Ovary (tissue), 9 donors: ENCODE data around the gene ULBP2. TPM values are rescaled to one million over a fixed set of nuclear protein-coding genes. Genes with fewer than 3 reads are reported as not detected.
A peak's percentile ranks its signal among the peaks of the same experiment; 100 is the strongest.
"Not testable (repeated sequence)": the region's sequence is repeated elsewhere in the genome, so short reads cannot be mapped to it uniquely, and the experiment has no call there.

Source experiments
- DNase-seq, 5 donors: peaks; one replicate each; pipeline ENCODE4 v3.0.0-alpha.2; 2019 to 2020
- H3K27ac ChIP-seq, 2 donors: fragments of 200-600 bp; one replicate each; pipeline versions ENCODE4 v1.5.1 to v1.8.0; 2019 to 2022
- H3K27me3 ChIP-seq: fragments of 200-600 bp; one replicate; pipeline ENCODE4 v1.8.0; 2022
- H3K36me3 ChIP-seq: fragments of 200-600 bp; sonication (generic); one replicate; pipeline ENCODE4 v1.5.1; 2019
- H3K4me1 ChIP-seq: one replicate; pipeline ENCODE4 v1.8.1; 2013; ENCODE audit warnings: mild to moderate bottlenecking, moderate library complexity; ENCODE audit not compliant: insufficient read depth
- H3K4me3 ChIP-seq: fragments of 200-600 bp; sonication (generic); one replicate; pipeline ENCODE4 v1.5.1; 2017
- H3K9me3 ChIP-seq, 2 donors: fragments of 200-600 bp in 1 of 2; sonication (generic) in 1 of 2; one replicate each; pipeline versions ENCODE4 v1.5.1 to v1.8.1; 2013 to 2019; ENCODE audit warnings: mild to moderate bottlenecking in 1 of 2, moderate library complexity in 1 of 2
- EP300 ChIP-seq: sonication (generic); formaldehyde crosslinking; IDR thresholded peaks from one replicate; pipeline ENCODE4 v1.6.1; 2017; ENCODE audit warnings: antibody characterized with exemption
- POLR2A ChIP-seq: fragments of 450-650 bp; IDR thresholded peaks from one replicate; pipeline ENCODE4 v1.6.1; 2017; ENCODE audit warnings: antibody characterized with exemption, mild to moderate bottlenecking, moderate library complexity
- WGBS, 3 donors: extraction: QIAGEN DNeasy Blood & Tissue Kit in 1 of 3; methylation state at CpG; one replicate each; pipeline versions ENCODE4 v1.1.5 to v1.1.7; 2013 to 2017; 5-methylcytosine and 5-hydroxymethylcytosine counted together
- intact Hi-C, 4 donors: fragments of 100-400 bp; cut with DNase I; formaldehyde crosslinking; loops; one replicate each; pipeline versions ENCODE4 v1.11.0 to v1.15.1; 2022 to 2023
- polyA plus RNA-seq, 2 donors: library from polyadenylated mRNA; stranded (reverse); fragments of 200-250 nt in 1 of 2; fragments of 350-450 nt in 1 of 2; fragmentation: Illumina TruSeq in 1 of 2; extraction: RNeasy Lipid Tissue Mini Kit (QIAGEN cat#74804) in 1 of 2; gene quantifications; one replicate each; pipeline ENCODE4 v1.2.3, GENCODE V29; 2013 to 2014
- total RNA-seq, 7 donors: library from RNA; depleted of rRNA in 2 of 7; stranded (reverse); fragments of >200 nt in 2 of 7; fragmentation: NEBNext Ultra II Directional in 3 of 7; extraction: Animal tissue kit (Norgen Biotek cat#: 25700) in 3 of 7; gene quantifications; one replicate each; pipeline versions ENCODE4 v1.1.0 to v1.2.4, GENCODE V29; 2016 to 2023
- TF ChIP-seq, protein P1 (sequence below), 3 donors: fragments of 450-650 bp in 2 of 3; fragments of 200-600 bp in 1 of 3; IDR thresholded peaks; one replicate each; pipeline versions ENCODE4 v1.5.1 to v1.8.0; 2016 to 2022; ENCODE audit warnings: antibody characterized with exemption in 3 of 3, mild to moderate bottlenecking in 1 of 3
- donor health status: DM: no; HTN: no; CAD: no; lungs with moderate emphysema.
- donor health status: DM: no; HTN: no; CAD: no.
- donor health status: Bipolar disorder and iron deficiency.
- donor health status: DM: yes; HTN: yes; CAD: no.
- donor health status: DM: no; HTN: no; CAD: no.
- donor health status: DM: yes; HTN: yes; CAD: no.

The ULBP2 gene
- total and polyA plus RNA-seq, 9 donors: 0.08 to 3.6 (median 0.23) TPM; not detected in 6

DNA sequence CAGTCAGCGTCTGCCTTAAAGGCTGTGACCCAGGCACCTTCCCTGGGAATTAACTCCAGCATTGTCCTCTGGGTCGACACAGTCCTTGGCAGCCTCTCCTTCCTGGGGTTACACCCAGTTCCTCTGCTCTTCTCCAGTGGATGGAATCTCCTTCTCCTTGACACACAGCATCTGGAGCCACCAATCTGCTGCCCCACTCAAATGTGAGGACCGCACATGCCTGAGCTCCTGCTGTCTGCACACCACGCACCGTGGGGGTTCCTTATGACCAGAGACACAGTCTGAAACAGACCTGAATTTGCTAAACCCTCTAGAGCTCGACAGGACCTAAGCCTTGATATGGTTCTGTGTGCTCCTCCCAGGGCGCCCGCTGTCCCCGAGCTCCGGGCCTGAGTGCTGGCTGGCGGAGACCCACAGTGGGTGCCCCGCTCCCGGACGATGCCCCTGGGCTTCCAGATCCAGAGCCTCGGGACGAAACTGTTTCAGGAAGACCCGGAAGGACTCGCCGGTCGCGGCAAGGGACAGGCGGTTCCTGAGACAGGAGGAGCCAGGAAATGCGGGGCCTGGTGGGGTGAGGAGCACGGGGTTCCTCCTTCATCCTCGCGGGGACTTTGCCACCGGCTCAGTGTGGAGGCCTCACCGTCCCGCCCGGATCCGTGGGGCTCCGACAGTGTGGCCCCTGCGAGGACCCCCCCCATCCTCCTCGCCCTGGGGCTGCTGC, 16.4 kb upstream of the ULBP2 start:
- Histone ChIP-seq H3K36me3 (no peaks in the 10 kb centered on the region), H3K4me3 (peak overlapping the region; percentile 44), H3K9me3 (no peaks in the 10 kb centered on the region), H3K27me3 (no peaks in the 10 kb centered on the region), H3K27ac (peak overlapping the region in 1 of 2 donors; percentile 2), H3K4me1 (peaks cover 7% of the 10 kb centered on the region)
- peak; percentile 34 to 62 (median 45) for DNase-seq
- 9 to 15% (median 12%) methylated on average over 33 to 34 of the region's 34 CpGs for WGBS, 3 donors
- TF ChIP-seq, protein P1, sequence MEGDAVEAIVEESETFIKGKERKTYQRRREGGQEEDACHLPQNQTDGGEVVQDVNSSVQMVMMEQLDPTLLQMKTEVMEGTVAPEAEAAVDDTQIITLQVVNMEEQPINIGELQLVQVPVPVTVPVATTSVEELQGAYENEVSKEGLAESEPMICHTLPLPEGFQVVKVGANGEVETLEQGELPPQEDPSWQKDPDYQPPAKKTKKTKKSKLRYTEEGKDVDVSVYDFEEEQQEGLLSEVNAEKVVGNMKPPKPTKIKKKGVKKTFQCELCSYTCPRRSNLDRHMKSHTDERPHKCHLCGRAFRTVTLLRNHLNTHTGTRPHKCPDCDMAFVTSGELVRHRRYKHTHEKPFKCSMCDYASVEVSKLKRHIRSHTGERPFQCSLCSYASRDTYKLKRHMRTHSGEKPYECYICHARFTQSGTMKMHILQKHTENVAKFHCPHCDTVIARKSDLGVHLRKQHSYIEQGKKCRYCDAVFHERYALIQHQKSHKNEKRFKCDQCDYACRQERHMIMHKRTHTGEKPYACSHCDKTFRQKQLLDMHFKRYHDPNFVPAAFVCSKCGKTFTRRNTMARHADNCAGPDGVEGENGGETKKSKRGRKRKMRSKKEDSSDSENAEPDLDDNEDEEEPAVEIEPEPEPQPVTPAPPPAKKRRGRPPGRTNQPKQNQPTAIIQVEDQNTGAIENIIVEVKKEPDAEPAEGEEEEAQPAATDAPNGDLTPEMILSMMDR (IDR thresholded peaks at IDR 0.05): no peak
- no peak for TF ChIP-seq EP300
- no peak for TF ChIP-seq POLR2A
- intact Hi-C loops: loop anchor here in 3 of 4 donors (2.0 to 10.0 kb wide), 4 partner anchors 61 to 381 kb away; partner anchors contain the start of genes LRP11 (in 1 of the 3) and PPIL4 (in 1 of the 3)

DNA sequence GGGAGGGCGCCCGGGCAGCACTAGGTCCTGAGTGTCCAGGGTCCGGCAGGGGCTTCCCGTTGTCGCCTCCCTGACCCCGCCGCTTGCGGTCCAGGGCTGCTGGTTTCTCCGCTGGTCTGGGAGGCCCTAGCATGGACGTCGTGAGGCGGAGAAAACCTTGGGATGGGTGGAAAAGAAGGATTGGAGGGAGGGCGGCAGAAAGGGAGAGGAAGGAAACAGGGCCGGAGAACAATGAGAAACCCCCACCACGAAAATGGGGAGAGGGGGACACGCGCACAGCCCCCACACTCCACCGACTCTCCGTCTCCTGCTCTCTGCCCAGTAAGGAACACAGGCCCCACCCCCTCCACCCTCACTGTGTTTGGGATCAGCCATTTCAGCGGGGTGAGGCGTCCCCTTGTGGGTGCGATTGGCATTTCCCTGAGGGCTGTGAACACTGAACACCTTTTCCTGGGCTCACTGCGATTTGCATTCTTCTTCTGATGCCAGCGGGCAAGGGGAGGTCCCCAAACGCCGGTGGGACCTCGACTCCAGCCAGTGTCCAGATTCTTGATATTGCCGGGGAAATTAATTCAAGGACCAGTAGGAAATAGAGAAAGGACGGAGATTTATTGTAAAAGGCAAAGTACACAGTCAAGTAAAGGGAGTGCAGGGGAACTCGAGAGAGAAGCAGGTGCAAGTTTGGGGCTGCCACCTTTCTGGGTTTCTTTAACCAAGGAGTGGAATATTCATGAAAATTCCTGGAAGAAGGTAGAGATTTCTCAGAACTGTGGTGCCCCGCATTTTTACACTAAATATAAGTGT, 15.6 kb upstream of the ULBP2 start:
- no peaks in the 10 kb centered on the region for H3K9me3 ChIP-seq
- peak; percentile 87 to 93 (median 92) for DNase-seq
- peak overlapping the region; percentile 44 for H3K4me3 ChIP-seq
- peak overlapping the region in 1 of 2 donors; percentile 2 for H3K27ac ChIP-seq
- peaks cover 7% of the 10 kb centered on the region for H3K4me1 ChIP-seq
- no peaks in the 10 kb centered on the region for H3K27me3 ChIP-seq
- TF ChIP-seq, protein P1 (IDR thresholded peaks at IDR 0.05): peak; percentile 67 to 95 (median 95)
- no peak for TF ChIP-seq EP300
- no peak for TF ChIP-seq POLR2A
- intact Hi-C loops: loop anchor here in 3 of 4 donors (2.0 to 10.0 kb wide), 4 partner anchors 61 to 381 kb away; partner anchors contain the start of genes LRP11 (in 1 of the 3) and PPIL4 (in 1 of the 3)
- 2 to 4% (median 3%) methylated on average over 31 of the region's 31 CpGs for WGBS, 3 donors
- H3K36me3 ChIP-seq: no peaks in the 10 kb centered on the region

DNA sequence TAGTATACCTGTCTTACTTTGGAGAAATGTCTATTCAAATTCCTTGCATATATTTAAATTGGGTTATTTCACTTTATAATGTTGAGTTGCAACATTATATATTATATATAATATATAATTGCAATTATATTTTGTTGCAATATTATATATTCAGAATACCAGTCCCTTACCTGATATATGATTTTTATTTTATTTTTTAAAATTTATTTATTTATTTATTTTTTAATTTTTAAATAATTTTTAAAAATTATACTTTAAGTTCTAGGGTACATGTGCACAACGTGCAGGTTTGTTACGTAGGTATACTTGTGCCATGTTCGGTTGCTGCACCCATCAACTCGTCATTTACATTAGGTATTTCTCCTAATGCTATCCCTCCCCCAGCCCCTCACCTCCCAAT, 14.8 kb upstream of the ULBP2 start:
- not testable (repeated sequence) for H3K9me3 ChIP-seq, H3K4me1 ChIP-seq, H3K27ac ChIP-seq, H3K27me3 ChIP-seq, H3K4me3 ChIP-seq, H3K36me3 ChIP-seq
- intact Hi-C loops: loop anchor here in 3 of 4 donors (5.0 to 10.0 kb wide), 3 partner anchors 62 to 382 kb away; partner anchors contain the start of genes LRP11 (in 1 of the 3) and PPIL4 (in 1 of the 3)
- DNase-seq: peak in 1 of 5 donors; percentile 7
- WGBS, 3 donors: 75 to 83% (median 82%) methylated on average over 4 of the region's 4 CpGs

DNA sequence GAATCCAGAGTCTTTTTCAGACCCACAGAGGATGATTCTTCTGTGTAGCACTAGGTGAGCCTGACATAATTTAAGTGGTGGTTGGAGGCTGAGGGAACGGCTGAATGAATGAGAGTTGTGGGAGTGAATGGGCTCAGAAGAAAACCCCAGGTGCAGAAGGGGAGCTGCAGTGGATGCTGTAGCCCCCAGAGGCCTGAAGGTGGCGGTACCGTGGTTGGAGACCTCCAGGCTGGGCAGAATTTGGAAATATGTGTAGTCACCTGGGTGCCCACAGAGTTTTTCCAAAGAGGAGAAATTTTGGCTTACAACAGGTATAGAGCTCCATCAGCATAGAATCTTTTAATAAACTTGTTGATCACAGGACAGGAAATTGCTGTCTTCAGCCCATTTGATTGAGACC, 12.4 kb upstream of the ULBP2 start:
- peaks cover 5% of the 10 kb centered on the region for H3K4me1 ChIP-seq
- peak in 1 of 5 donors; percentile 5 for DNase-seq
- no peaks in the 10 kb centered on the region for H3K9me3 ChIP-seq
- no peaks in the 10 kb centered on the region for H3K27me3 ChIP-seq
- WGBS, 3 donors: 3 to 13% (median 8%) methylated on average over 3 of the region's 3 CpGs
- intact Hi-C loops: loop anchor here in 3 of 4 donors (5.0 to 10.0 kb wide), 3 partner anchors 65 to 385 kb away; partner anchors contain the start of genes LRP11 (in 1 of the 3) and PPIL4 (in 1 of the 3)
- TF ChIP-seq, protein P1 (IDR thresholded peaks at IDR 0.05): no peak
- no peak for TF ChIP-seq EP300
- no peak for TF ChIP-seq POLR2A
- no peak overlapping the region for H3K4me3 ChIP-seq
- no peak overlapping the region for H3K27ac ChIP-seq
- no peaks in the 10 kb centered on the region for H3K36me3 ChIP-seq
